Glutamatergic neuron (in vitro differentiated cells): ENCODE data around the gene KLHL2. TPM values are rescaled to one million over a fixed set of nuclear protein-coding genes. Genes with fewer than 3 reads are reported as not detected.

Experiments
- DNase-seq: peaks from one replicate; pipeline ENCODE4 v3.0.0; 2022
- H3K27ac Mint-ChIP-seq: one replicate; pipeline ENCODE4 v1.8.0; 2020; ENCODE audit warnings: mild to moderate bottlenecking, mixed read lengths, inconsistent platforms; ENCODE audit not compliant: unreplicated experiment
- H3K27me3 Mint-ChIP-seq: one replicate; pipeline ENCODE4 v1.8.0; 2020; ENCODE audit warnings: mild to moderate bottlenecking, moderate library complexity, mixed read lengths, inconsistent platforms; ENCODE audit not compliant: unreplicated experiment
- H3K36me3 Mint-ChIP-seq: one replicate; pipeline ENCODE4 v1.8.0; 2020; ENCODE audit warnings: mild to moderate bottlenecking, mixed read lengths, inconsistent platforms; ENCODE audit not compliant: unreplicated experiment
- H3K4me1 Mint-ChIP-seq: one replicate; pipeline ENCODE4 v1.8.0; 2020; ENCODE audit warnings: mild to moderate bottlenecking, low read depth, mixed read lengths, inconsistent platforms; ENCODE audit not compliant: unreplicated experiment
- H3K4me3 Mint-ChIP-seq: one replicate; pipeline ENCODE4 v1.8.0; 2020; ENCODE audit warnings: mild to moderate bottlenecking, mixed read lengths, inconsistent platforms; ENCODE audit not compliant: unreplicated experiment
- H3K9me3 Mint-ChIP-seq: one replicate; pipeline ENCODE4 v1.8.0; 2020; ENCODE audit warnings: mild to moderate bottlenecking, moderate library complexity, mixed read lengths, inconsistent platforms; ENCODE audit not compliant: unreplicated experiment
- total RNA-seq: library from RNA; stranded (reverse); fragmentation: NEBNext Ultra II Directional; extraction: Animal tissue kit (Norgen Biotek cat#: 25700); gene quantifications from one replicate; pipeline ENCODE4 v1.2.1, GENCODE V29; 2021; ENCODE audit not compliant: unreplicated experiment
- TF ChIP-seq, protein P1 (sequence below): fragments of 200-600 bp; sonication (generic); IDR thresholded peaks from one replicate; pipeline ENCODE4 v1.5.0; 2021; ENCODE audit not compliant: partially characterized antibody, unreplicated experiment

The KLHL2 gene
- total RNA-seq, 1 donor from 2014 or later = 19.7 TPM

- Mint-ChIP-seq H3K4me1 (peaks cover 7% of the 10 kb centered on the region), H3K27ac (no peak overlapping the region), H3K9me3 (peaks cover 7% of the 10 kb centered on the region), H3K36me3 (no peaks in the 10 kb centered on the region), H3K27me3 (peaks cover 2% of the 10 kb centered on the region), H3K4me3 (no peak overlapping the region)
- TF ChIP-seq, protein P1, sequence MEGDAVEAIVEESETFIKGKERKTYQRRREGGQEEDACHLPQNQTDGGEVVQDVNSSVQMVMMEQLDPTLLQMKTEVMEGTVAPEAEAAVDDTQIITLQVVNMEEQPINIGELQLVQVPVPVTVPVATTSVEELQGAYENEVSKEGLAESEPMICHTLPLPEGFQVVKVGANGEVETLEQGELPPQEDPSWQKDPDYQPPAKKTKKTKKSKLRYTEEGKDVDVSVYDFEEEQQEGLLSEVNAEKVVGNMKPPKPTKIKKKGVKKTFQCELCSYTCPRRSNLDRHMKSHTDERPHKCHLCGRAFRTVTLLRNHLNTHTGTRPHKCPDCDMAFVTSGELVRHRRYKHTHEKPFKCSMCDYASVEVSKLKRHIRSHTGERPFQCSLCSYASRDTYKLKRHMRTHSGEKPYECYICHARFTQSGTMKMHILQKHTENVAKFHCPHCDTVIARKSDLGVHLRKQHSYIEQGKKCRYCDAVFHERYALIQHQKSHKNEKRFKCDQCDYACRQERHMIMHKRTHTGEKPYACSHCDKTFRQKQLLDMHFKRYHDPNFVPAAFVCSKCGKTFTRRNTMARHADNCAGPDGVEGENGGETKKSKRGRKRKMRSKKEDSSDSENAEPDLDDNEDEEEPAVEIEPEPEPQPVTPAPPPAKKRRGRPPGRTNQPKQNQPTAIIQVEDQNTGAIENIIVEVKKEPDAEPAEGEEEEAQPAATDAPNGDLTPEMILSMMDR = no peak
- DNase-seq = no peak
Observed at GRCh38 chr4:165201806-165202205, 5.6 kb upstream of the KLHL2 start.

DNA sequence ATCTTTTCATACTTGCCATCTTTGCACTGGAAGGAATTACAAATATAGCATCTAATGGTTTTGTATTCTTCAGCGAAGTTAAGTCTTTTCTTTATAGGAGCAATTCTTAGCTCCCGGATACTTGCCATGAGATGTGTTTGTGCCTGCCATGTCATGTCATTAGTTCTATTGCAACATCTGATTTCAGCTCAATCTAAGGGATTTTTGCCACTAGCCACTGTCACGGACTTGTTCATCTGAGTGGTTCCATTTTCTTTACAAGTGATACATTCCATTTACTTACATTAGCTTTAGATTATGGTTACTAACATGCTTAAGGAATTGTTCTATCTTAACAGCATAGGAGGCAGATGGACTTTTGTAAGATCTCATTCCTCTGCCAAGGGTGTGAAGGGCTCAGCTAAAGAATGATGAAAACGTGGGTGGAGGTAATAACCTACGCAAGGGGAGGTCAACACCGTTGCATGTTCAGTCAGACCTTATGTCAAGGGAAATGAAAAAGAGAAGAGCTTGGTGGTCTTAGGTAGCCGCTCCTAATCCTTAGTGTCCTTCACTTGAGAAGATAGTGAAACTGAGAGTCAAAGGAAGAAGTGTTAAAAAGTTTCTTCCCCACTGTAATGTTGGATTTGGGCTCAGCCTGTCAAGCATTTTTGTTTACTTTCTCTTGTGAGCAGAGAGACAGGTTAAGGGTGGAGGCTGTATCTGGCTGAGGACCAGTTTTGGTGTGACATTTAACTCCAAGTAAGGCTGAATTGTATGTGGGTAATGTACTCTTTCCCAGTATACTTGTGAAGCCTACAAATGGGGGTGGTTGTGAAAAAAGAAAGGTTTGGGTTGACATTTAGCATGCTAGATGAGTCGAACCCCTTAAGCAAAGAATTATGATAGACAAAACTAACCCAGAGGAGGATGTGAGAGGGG is 3.6 kb upstream of the KLHL2 start:
- no peak overlapping the region for H3K4me3 Mint-ChIP-seq
- H3K4me1 Mint-ChIP-seq = peaks cover 9% of the 10 kb centered on the region
- H3K27ac Mint-ChIP-seq = no peak overlapping the region
- TF ChIP-seq, protein P1 = no peak
- DNase-seq = no peak
- peaks cover 10% of the 10 kb centered on the region for H3K9me3 Mint-ChIP-seq
- peaks cover 9% of the 10 kb centered on the region for H3K27me3 Mint-ChIP-seq
- H3K36me3 Mint-ChIP-seq = no peaks in the 10 kb centered on the region

GRCh38 chr4:165204462-165204830 is 2.9 kb upstream of the KLHL2 start:
- TF ChIP-seq, protein P1 = no peak
- peaks cover 9% of the 10 kb centered on the region for H3K27me3 Mint-ChIP-seq
- no peak for DNase-seq

GRCh38 chr4:165207016-165207430 is 338 bp upstream of the KLHL2 start:
- H3K4me1 Mint-ChIP-seq = peaks cover 12% of the 10 kb centered on the region
- TF ChIP-seq, protein P1 = no peak
- H3K4me3 Mint-ChIP-seq = peak overlapping the region; percentile 94
- H3K27ac Mint-ChIP-seq = peak overlapping the region; percentile 85
- H3K9me3 Mint-ChIP-seq = peaks cover 8% of the 10 kb centered on the region
- H3K36me3 Mint-ChIP-seq = no peaks in the 10 kb centered on the region
- no peak for DNase-seq
- peaks cover 9% of the 10 kb centered on the region for H3K27me3 Mint-ChIP-seq

More at GRCh38 chr4:165204462-165204830, 2.9 kb upstream of the KLHL2 start:
- peaks cover 8% of the 10 kb centered on the region for H3K9me3 Mint-ChIP-seq
- H3K4me1 Mint-ChIP-seq = peaks cover 12% of the 10 kb centered on the region
- H3K36me3 Mint-ChIP-seq = no peaks in the 10 kb centered on the region
- no peak overlapping the region for H3K27ac Mint-ChIP-seq
- no peak overlapping the region for H3K4me3 Mint-ChIP-seq

GRCh38 chr4:165208221-165208652 is 876 bp downstream of the KLHL2 start:
- Mint-ChIP-seq H3K27me3 (peaks cover 9% of the 10 kb centered on the region), H3K9me3 (peaks cover 8% of the 10 kb centered on the region), H3K4me3 (peak overlapping the region; percentile 93), H3K27ac (peak overlapping the region; percentile 87), H3K4me1 (peaks cover 12% of the 10 kb centered on the region), H3K36me3 (no peaks in the 10 kb centered on the region)
- no peak for DNase-seq
- TF ChIP-seq, protein P1 = no peak
